Measurements from ENCODE around the gene B4GALT1. TPM values are rescaled to one million over a fixed set of nuclear protein-coding genes. Genes with fewer than 3 reads are reported as not detected.

B4GALT1 gene
- total RNA-seq, 1 experiment from 2014 or later = 31.4 TPM

GRCh38 chr9:33082538-33083326 lies 84.4 kb downstream of the B4GALT1 start (continued):
- no peak for TF ChIP-seq ZFX (IDR thresholded peaks at IDR 0.05)
- TF ChIP-seq TCF7L2 (IDR thresholded peaks at IDR 0.05; ENCODE audit: borderline replicate concordance, extremely low read depth, insufficient read depth, insufficient read length) = no peak

- RAD21 ChIA-PET (ENCODE audit: low non-redundant PET in 1 of 2, low total read pairs in 2 of 2, uncharacterized antibody in 2 of 2, unreplicated experiment in 2 of 2) = interaction anchor here in 1 of 2 experiments (1.7 kb wide), 1 partner anchor 144 kb away, joined by 4 read pairs; no protein-coding TSS in a partner anchor
Measured at GRCh38 chr9:33082128-33082527, 85.0 kb downstream of the B4GALT1 start.

More at GRCh38 chr9:33082128-33082527, 85.0 kb downstream of the B4GALT1 start:
- no peak for TF ChIP-seq ELF1 (IDR thresholded peaks at IDR 0.05; ENCODE audit: borderline replicate concordance, low read depth)
- TF ChIP-seq YY1 (IDR thresholded peaks at IDR 0.05; ENCODE audit: extremely low read depth, insufficient replicate concordance, low read depth, low read length) = no peak
- TF ChIP-seq SP1 (IDR thresholded peaks at IDR 0.05; ENCODE audit: low read depth) = no peak
- no peak for TF ChIP-seq SRF (IDR thresholded peaks at IDR 0.05; ENCODE audit: low read depth)
- no peak for TF ChIP-seq JUND (IDR thresholded peaks at IDR 0.05)
- no peak for TF ChIP-seq RAD21 (IDR thresholded peaks at IDR 0.05; ENCODE audit: low read depth)
- no peak for TF ChIP-seq EZH2 (IDR thresholded peaks at IDR 0.05)
- BruUV-seq (replicated peaks) = no TSS peak
- Histone ChIP-seq H3K4me3 (replicated peaks in 1 of 2; ENCODE audit: low read depth in 1 of 2, low read length in 2 of 2) (no peak overlapping the region), H3K4me1 (ENCODE audit: control insufficient read depth in 1 of 2, insufficient read depth in 2 of 2, low read length in 2 of 2) (peaks cover 0 to 10% of the 10 kb centered on the region in 2 experiments; a peak in 3 of 4 replicates), H3K4me2 (ENCODE audit: low read length) (no peak overlapping the region), H3K9me2 (ENCODE audit: insufficient read depth) (no peaks in the 10 kb centered on the region), H3K79me2 (ENCODE audit: insufficient read depth, low read length) (no peaks in the 10 kb centered on the region), H3K9me3 (ENCODE audit: control insufficient read depth in 1 of 2, insufficient read depth in 1 of 2, low read depth in 1 of 2, low read length in 2 of 2) (no peaks in the 10 kb centered on the region), H4K20me1 (ENCODE audit: insufficient read depth) (no peaks in the 10 kb centered on the region), H3K36me3 (ENCODE audit: control insufficient read depth in 1 of 2, insufficient read depth in 2 of 2, low read length in 2 of 2) (no peaks in the 10 kb centered on the region), H3K27me3 (ENCODE audit: insufficient read depth, low read length) (no peaks in the 10 kb centered on the region), H3K27ac (ENCODE audit: low read depth, low read length) (no peak overlapping the region), H3K9ac (ENCODE audit: low read length) (no peak overlapping the region), H2AFZ (ENCODE audit: low read depth, low read length, poor library complexity, severe bottlenecking) (no peak overlapping the region)
- POLR2A ChIA-PET = no interaction called here
- ATAC-seq (no peak), DNase-seq (ENCODE audit: low read depth, low spot score) (no peak)
- intact Hi-C loops (cut with micrococcal nuclease) = no loop called here
- CTCF ChIA-PET = interaction anchor here (0.9 to 1.0 kb wide), 2 partner anchors 89 to 144 kb away, joined by 4 read pairs; no protein-coding TSS in a partner anchor

Measured in HCT116 (cell line).